Measurements from ENCODE around the gene SUPT3H. TPM values are rescaled to one million over a fixed set of nuclear protein-coding genes. Genes with fewer than 3 reads are reported as not detected.

Gene SUPT3H
- total and polyA plus RNA-seq, 7 experiments from 2014 or later, result 8.0 to 16.0 (median 12.7) TPM

DNA sequence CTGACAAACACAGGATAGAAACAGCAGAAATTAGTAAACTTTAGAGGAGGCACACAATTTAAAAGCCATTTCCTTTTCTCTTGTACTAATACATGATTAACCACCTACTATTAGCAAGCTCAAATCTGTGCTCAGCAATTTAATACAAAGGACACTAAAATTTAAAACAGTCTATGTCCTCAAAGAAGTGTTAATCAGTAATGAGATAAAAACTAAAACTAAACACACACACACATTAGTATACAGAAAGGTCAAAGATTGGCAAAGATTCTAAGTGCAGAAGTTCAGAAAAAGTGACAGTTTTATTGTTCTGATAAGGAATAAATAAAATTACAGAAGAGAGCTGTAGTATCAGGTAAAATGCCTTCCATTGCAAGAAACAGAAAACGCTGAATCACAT lies 123.5 kb downstream of the SUPT3H start:
- Histone ChIP-seq H3K4me3 (ENCODE audit: low read length) (no peak overlapping the region), H3K36me3 (ENCODE audit: control insufficient read depth in 2 of 3, insufficient read depth in 3 of 3, low read length in 3 of 3) (no peaks in the 10 kb centered on the region), H3K9me3 (ENCODE audit: control insufficient read depth in 2 of 3, low read length in 3 of 3) (no peaks in the 10 kb centered on the region), H3K4me1 (ENCODE audit: control insufficient read depth in 2 of 2, insufficient read depth in 2 of 2, low read length in 2 of 2) (no peaks in the 10 kb centered on the region), H3K27me3 (ENCODE audit: control insufficient read depth in 2 of 2, insufficient read depth in 2 of 2, low read length in 2 of 2) (no peaks in the 10 kb centered on the region), H3K27ac (ENCODE audit: low read depth, low read length) (no peak overlapping the region)
- Mint-ChIP-seq H3K36me3 (peaks cover 0 to 2% (median 0%) of the 10 kb centered on the region in 5 donors), H3K27me3 (no peaks in the 10 kb centered on the region), H3K9me3 (no peaks in the 10 kb centered on the region), H3K4me3 (no peak overlapping the region), H3K4me1 (peaks cover 0 to 9% (median 5%) of the 10 kb centered on the region in 7 donors), H3K27ac (no peak overlapping the region)
- ATAC-seq (no peak), DNase-seq (no peak)
- ChIA-PET CTCF (no interaction called here), POLR2A (interaction anchor here (0.7 kb wide), 1 partner anchor 507 kb away, joined by 3 read pairs; no protein-coding TSS in a partner anchor)
- intact Hi-C loops (cut with micrococcal nuclease), result no loop called here

- Mint-ChIP-seq H3K36me3 (peaks cover 0 to 4% (median 0%) of the 10 kb centered on the region in 5 donors), H3K4me1 (peaks cover 0 to 9% (median 5%) of the 10 kb centered on the region in 7 donors), H3K9me3 (no peaks in the 10 kb centered on the region), H3K4me3 (no peak overlapping the region), H3K27ac (no peak overlapping the region), H3K27me3 (no peaks in the 10 kb centered on the region)
- no peaks in the 10 kb centered on the region for H3K4me1 ChIP-seq (ENCODE audit: control insufficient read depth in 2 of 2, insufficient read depth in 2 of 2, low read length in 2 of 2)
- DNase-seq, result no peak
- H3K36me3 ChIP-seq (ENCODE audit: control insufficient read depth in 2 of 3, insufficient read depth in 3 of 3, low read length in 3 of 3), result no peaks in the 10 kb centered on the region
- CTCF ChIA-PET, result no interaction called here
- no peak overlapping the region for H3K27ac ChIP-seq (ENCODE audit: low read depth, low read length)
- no peak overlapping the region for H3K4me3 ChIP-seq (ENCODE audit: low read length)
- intact Hi-C loops (cut with micrococcal nuclease), result no loop called here
- no peaks in the 10 kb centered on the region for H3K27me3 ChIP-seq (ENCODE audit: control insufficient read depth in 2 of 2, insufficient read depth in 2 of 2, low read length in 2 of 2)
- POLR2A ChIA-PET, result interaction anchor here (0.6 kb wide), 2 partner anchors 8 to 22 kb away, joined by 3 read pairs; no protein-coding TSS in a partner anchor
- H3K9me3 ChIP-seq (ENCODE audit: control insufficient read depth in 2 of 3, low read length in 3 of 3), result no peaks in the 10 kb centered on the region
- ATAC-seq, result no peak
Measured at GRCh38 chr6:45253453-45253852, 124.3 kb downstream of the SUPT3H start.

DNA sequence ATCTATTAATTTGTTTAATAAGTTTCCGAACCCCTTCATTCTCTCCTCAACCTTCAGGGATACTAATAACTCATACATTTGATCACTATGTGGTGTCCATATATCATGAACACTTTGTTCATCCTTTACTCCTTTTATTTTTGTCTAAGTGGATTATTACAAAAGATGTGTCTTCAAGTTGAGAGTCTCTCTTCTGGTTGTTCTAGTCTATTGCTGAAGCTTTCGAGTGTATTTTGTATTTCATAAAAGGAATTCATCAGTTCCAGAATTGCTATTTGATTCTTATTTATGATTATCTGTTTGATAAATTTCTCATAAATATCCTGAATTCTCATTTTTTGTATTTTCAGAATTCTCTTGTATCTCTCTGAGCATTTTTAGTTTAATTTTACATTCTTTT lies 146.1 kb downstream of the SUPT3H start:
- DNase-seq, result no peak
- intact Hi-C loops (cut with micrococcal nuclease), result no loop called here
- Mint-ChIP-seq H3K27ac (no peak overlapping the region), H3K4me3 (no peak overlapping the region), H3K4me1 (peaks cover 0 to 6% (median under 1%) of the 10 kb centered on the region in 7 donors), H3K9me3 (peaks cover 0 to 37% (median 23%) of the 10 kb centered on the region in 11 donors), H3K27me3 (no peaks in the 10 kb centered on the region), H3K36me3 (peaks cover 8 to 37% (median 28%) of the 10 kb centered on the region in 5 donors)
- Histone ChIP-seq H3K36me3 (ENCODE audit: control insufficient read depth in 2 of 3, insufficient read depth in 3 of 3, low read length in 3 of 3) (no peaks in the 10 kb centered on the region), H3K27me3 (ENCODE audit: control insufficient read depth in 2 of 2, insufficient read depth in 2 of 2, low read length in 2 of 2) (no peaks in the 10 kb centered on the region), H3K4me1 (ENCODE audit: control insufficient read depth in 2 of 2, insufficient read depth in 2 of 2, low read length in 2 of 2) (no peaks in the 10 kb centered on the region), H3K27ac (ENCODE audit: low read depth, low read length) (no peak overlapping the region), H3K9me3 (ENCODE audit: control insufficient read depth in 2 of 3, low read length in 3 of 3) (peaks cover 0 to 18% (median 10%) of the 10 kb centered on the region in 3 experiments), H3K4me3 (ENCODE audit: low read length) (no peak overlapping the region)
- ChIA-PET POLR2A (interaction anchor here (0.7 kb wide), 1 partner anchor 22 kb away, joined by 3 read pairs; no protein-coding TSS in a partner anchor), CTCF (no interaction called here)
- ATAC-seq, result no peak

GRCh38 chr6:45229416-45229815 lies 148.3 kb downstream of the SUPT3H start:
- no peaks in the 10 kb centered on the region for H3K36me3 ChIP-seq (ENCODE audit: control insufficient read depth in 2 of 3, insufficient read depth in 3 of 3, low read length in 3 of 3)
- peaks cover 0 to 18% (median 10%) of the 10 kb centered on the region in 3 experiments for H3K9me3 ChIP-seq (ENCODE audit: control insufficient read depth in 2 of 3, low read length in 3 of 3)
- Mint-ChIP-seq H3K4me1 (peaks cover 0 to 6% (median 4%) of the 10 kb centered on the region in 7 donors), H3K4me3 (no peak overlapping the region), H3K36me3 (peaks cover 8 to 34% (median 27%) of the 10 kb centered on the region in 5 donors), H3K9me3 (peaks cover 0 to 37% (median 23%) of the 10 kb centered on the region in 11 donors), H3K27me3 (no peaks in the 10 kb centered on the region), H3K27ac (no peak overlapping the region)
- ATAC-seq (no peak), DNase-seq (no peak)
- H3K27me3 ChIP-seq (ENCODE audit: control insufficient read depth in 2 of 2, insufficient read depth in 2 of 2, low read length in 2 of 2), result no peaks in the 10 kb centered on the region
- CTCF ChIA-PET, result no interaction called here
- H3K27ac ChIP-seq (ENCODE audit: low read depth, low read length), result no peak overlapping the region
- intact Hi-C loops (cut with micrococcal nuclease), result loop anchor here in 1 of 2 donors (5.0 kb wide), 1 partner anchor 483 kb away; no protein-coding TSS in a partner anchor
- no peak overlapping the region for H3K4me3 ChIP-seq (ENCODE audit: low read length)
- POLR2A ChIA-PET, result interaction anchor here (0.6 kb wide), 1 partner anchor 587 kb away, joined by 3 read pairs; no protein-coding TSS in a partner anchor
- H3K4me1 ChIP-seq (ENCODE audit: control insufficient read depth in 2 of 2, insufficient read depth in 2 of 2, low read length in 2 of 2), result no peaks in the 10 kb centered on the region

GRCh38 chr6:45226081-45226480 lies 151.7 kb downstream of the SUPT3H start:
- no peak for DNase-seq
- Histone ChIP-seq H3K27ac (ENCODE audit: low read depth, low read length) (no peak overlapping the region), H3K4me3 (ENCODE audit: low read length) (no peak overlapping the region), H3K36me3 (ENCODE audit: control insufficient read depth in 2 of 3, insufficient read depth in 3 of 3, low read length in 3 of 3) (no peaks in the 10 kb centered on the region), H3K4me1 (ENCODE audit: control insufficient read depth in 2 of 2, insufficient read depth in 2 of 2, low read length in 2 of 2) (no peaks in the 10 kb centered on the region), H3K27me3 (ENCODE audit: control insufficient read depth in 2 of 2, insufficient read depth in 2 of 2, low read length in 2 of 2) (no peaks in the 10 kb centered on the region), H3K9me3 (ENCODE audit: control insufficient read depth in 2 of 3, low read length in 3 of 3) (peaks cover 0 to 2% (median 2%) of the 10 kb centered on the region in 3 experiments)
- Mint-ChIP-seq H3K36me3 (peaks cover 3 to 16% (median 4%) of the 10 kb centered on the region in 5 donors), H3K4me1 (peaks cover 0 to 6% (median 3%) of the 10 kb centered on the region in 7 donors), H3K9me3 (peaks cover 0 to 12% (median 3%) of the 10 kb centered on the region in 11 donors), H3K4me3 (no peak overlapping the region), H3K27me3 (no peaks in the 10 kb centered on the region), H3K27ac (no peak overlapping the region)
- POLR2A ChIA-PET, result no interaction called here
- CTCF ChIA-PET, result no interaction called here
- intact Hi-C loops (cut with micrococcal nuclease), result loop anchor here in 1 of 2 donors (5.0 kb wide), 1 partner anchor 486 kb away; no protein-coding TSS in a partner anchor
- no peak for ATAC-seq

GRCh38 chr6:45222380-45222779 lies 155.4 kb downstream of the SUPT3H start:
- no peaks in the 10 kb centered on the region for H3K9me3 ChIP-seq (ENCODE audit: control insufficient read depth in 2 of 3, low read length in 3 of 3)
- H3K36me3 ChIP-seq (ENCODE audit: control insufficient read depth in 2 of 3, insufficient read depth in 3 of 3, low read length in 3 of 3), result no peaks in the 10 kb centered on the region
- H3K27me3 ChIP-seq (ENCODE audit: control insufficient read depth in 2 of 2, insufficient read depth in 2 of 2, low read length in 2 of 2), result no peaks in the 10 kb centered on the region
- no peak overlapping the region for H3K4me3 ChIP-seq (ENCODE audit: low read length)
- no peaks in the 10 kb centered on the region for H3K4me1 ChIP-seq (ENCODE audit: control insufficient read depth in 2 of 2, insufficient read depth in 2 of 2, low read length in 2 of 2)
- ChIA-PET POLR2A (no interaction called here), CTCF (no interaction called here)
- H3K36me3 Mint-ChIP-seq, result peaks cover 7 to 20% (median 8%) of the 10 kb centered on the region in 5 donors
- H3K27ac Mint-ChIP-seq, result no peak overlapping the region
- H3K4me3 Mint-ChIP-seq, result no peak overlapping the region
- intact Hi-C loops (cut with micrococcal nuclease), result no loop called here
- peaks cover 0 to 13% (median 0%) of the 10 kb centered on the region in 11 donors for H3K9me3 Mint-ChIP-seq
- H3K4me1 Mint-ChIP-seq, result peaks cover 0 to 10% (median 7%) of the 10 kb centered on the region in 7 donors
- no peak for DNase-seq
- no peaks in the 10 kb centered on the region for H3K27me3 Mint-ChIP-seq
- H3K27ac ChIP-seq (ENCODE audit: low read depth, low read length), result no peak overlapping the region
- ATAC-seq, result no peak

DNA sequence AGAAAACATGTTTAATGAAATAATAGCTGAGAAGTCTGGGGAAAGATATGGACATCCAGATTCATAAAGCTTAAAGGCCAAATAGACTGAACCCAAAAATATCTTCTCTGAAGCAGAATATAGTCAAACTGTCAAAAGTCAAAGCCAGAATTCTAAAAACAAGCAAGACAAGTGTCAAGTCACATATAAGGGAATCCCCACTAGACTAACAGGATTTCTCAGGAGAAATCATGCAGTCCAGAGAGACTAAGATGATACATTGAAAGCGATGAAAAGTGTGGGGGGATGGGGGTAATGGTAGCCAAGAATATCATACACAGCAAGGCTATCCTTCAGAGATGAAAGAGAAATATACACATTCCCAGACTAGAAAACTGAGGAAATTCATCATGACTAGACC lies 162.0 kb downstream of the SUPT3H start:
- CTCF ChIA-PET, result no interaction called here
- no peak for DNase-seq
- Histone ChIP-seq H3K36me3 (ENCODE audit: control insufficient read depth in 2 of 3, insufficient read depth in 3 of 3, low read length in 3 of 3) (no peaks in the 10 kb centered on the region), H3K4me1 (ENCODE audit: control insufficient read depth in 2 of 2, insufficient read depth in 2 of 2, low read length in 2 of 2) (no peaks in the 10 kb centered on the region), H3K27ac (ENCODE audit: low read depth, low read length) (no peak overlapping the region), H3K4me3 (ENCODE audit: low read length) (no peak overlapping the region), H3K27me3 (ENCODE audit: control insufficient read depth in 2 of 2, insufficient read depth in 2 of 2, low read length in 2 of 2) (no peaks in the 10 kb centered on the region), H3K9me3 (ENCODE audit: control insufficient read depth in 2 of 3, low read length in 3 of 3) (no peaks in the 10 kb centered on the region)
- Mint-ChIP-seq H3K36me3 (peaks cover 11 to 33% (median 30%) of the 10 kb centered on the region in 5 donors), H3K9me3 (peaks cover 6 to 29% (median 14%) of the 10 kb centered on the region in 11 donors), H3K4me3 (no peak overlapping the region), H3K4me1 (peaks cover 3 to 19% (median 11%) of the 10 kb centered on the region in 7 donors), H3K27ac (no peak overlapping the region), H3K27me3 (no peaks in the 10 kb centered on the region)
- intact Hi-C loops (cut with micrococcal nuclease), result no loop called here
- POLR2A ChIA-PET, result no interaction called here
- ATAC-seq, result no peak

All from naive thymus-derived CD4-positive, alpha-beta T cell (primary cell).